ENCODE measurements around the gene RNF14. TPM values are rescaled to one million over a fixed set of nuclear protein-coding genes. Genes with fewer than 3 reads are reported as not detected.

Gene RNF14
- total RNA-seq, 1 experiment from 2014 or later = 20.5 TPM

GRCh38 chr5:141948812-141949211 lies 20.1 kb upstream of the RNF14 start:
- ChIA-PET CTCF (interaction anchor here (0.7 to 2.9 kb wide), 3 partner anchors 11 to 196 kb away, joined by 3 to 22 read pairs (median 4); partner anchors contain the start of gene DELE1), POLR2A (no interaction called here)
- peaks cover 26% of the 10 kb centered on the region for H3K4me1 Mint-ChIP-seq
- no peaks in the 10 kb centered on the region; the same call in 1 of the 2 replicates for H3K27me3 Mint-ChIP-seq (ENCODE audit: low read depth)
- no peak for DNase-seq (ENCODE audit: low spot score)
- H3K36me3 Mint-ChIP-seq = no peaks in the 10 kb centered on the region
- TF ChIP-seq ZSCAN18 (CRISPR knock-in tag; IDR thresholded peaks at IDR 0.05) = no peak
- no peak for TF ChIP-seq ZNF317 (CRISPR knock-in tag; IDR thresholded peaks at IDR 0.05; ENCODE audit: borderline replicate concordance, low read depth)
- TF ChIP-seq ZNF512 (CRISPR knock-in tag; IDR thresholded peaks at IDR 0.05; ENCODE audit: borderline replicate concordance) = no peak
- TF ChIP-seq FOXP4 (CRISPR knock-in tag; IDR thresholded peaks at IDR 0.05) = no peak
- TF ChIP-seq MXD4 (CRISPR knock-in tag; IDR thresholded peaks at IDR 0.05; ENCODE audit: borderline replicate concordance) = no peak
- no peak for TF ChIP-seq ZNF121 (CRISPR knock-in tag; IDR thresholded peaks at IDR 0.05)
- TF ChIP-seq ATF6 (CRISPR knock-in tag; IDR thresholded peaks at IDR 0.05) = no peak
- TF ChIP-seq NR1H2 (CRISPR knock-in tag; IDR thresholded peaks at IDR 0.05) = no peak
- TF ChIP-seq ZNF423 (CRISPR knock-in tag; IDR thresholded peaks at IDR 0.05) = no peak
- TF ChIP-seq AR (CRISPR knock-in tag; IDR thresholded peaks at IDR 0.05) = no peak
- TF ChIP-seq HMGXB4 (CRISPR knock-in tag; IDR thresholded peaks at IDR 0.05) = no peak
- TF ChIP-seq ARID4B (CRISPR knock-in tag; IDR thresholded peaks at IDR 0.05; ENCODE audit: borderline replicate concordance) = no peak
- no peak for TF ChIP-seq TEAD4 (CRISPR knock-in tag; IDR thresholded peaks at IDR 0.05)
- TF ChIP-seq RELA (CRISPR knock-in tag; IDR thresholded peaks at IDR 0.05; ENCODE audit: borderline replicate concordance) = no peak
- no peak for TF ChIP-seq NR3C1 (CRISPR knock-in tag; conservative IDR thresholded peaks at IDR 0.05; ENCODE audit: low read depth)
- no peak for ATAC-seq
- no peak overlapping the region for H3K4me3 Mint-ChIP-seq
- H3K27ac Mint-ChIP-seq = no peak overlapping the region
- H3K9me3 Mint-ChIP-seq = no peaks in the 10 kb centered on the region
